ENCODE results near the gene CNOT6.

- TF ChIP-seq RAD21 (IDR thresholded peaks at IDR 0.05) (no peak), JUND (IDR thresholded peaks at IDR 0.05) (no peak), YY1 (IDR thresholded peaks at IDR 0.05) (no peak)
- TF ChIP-seq, protein P1, sequence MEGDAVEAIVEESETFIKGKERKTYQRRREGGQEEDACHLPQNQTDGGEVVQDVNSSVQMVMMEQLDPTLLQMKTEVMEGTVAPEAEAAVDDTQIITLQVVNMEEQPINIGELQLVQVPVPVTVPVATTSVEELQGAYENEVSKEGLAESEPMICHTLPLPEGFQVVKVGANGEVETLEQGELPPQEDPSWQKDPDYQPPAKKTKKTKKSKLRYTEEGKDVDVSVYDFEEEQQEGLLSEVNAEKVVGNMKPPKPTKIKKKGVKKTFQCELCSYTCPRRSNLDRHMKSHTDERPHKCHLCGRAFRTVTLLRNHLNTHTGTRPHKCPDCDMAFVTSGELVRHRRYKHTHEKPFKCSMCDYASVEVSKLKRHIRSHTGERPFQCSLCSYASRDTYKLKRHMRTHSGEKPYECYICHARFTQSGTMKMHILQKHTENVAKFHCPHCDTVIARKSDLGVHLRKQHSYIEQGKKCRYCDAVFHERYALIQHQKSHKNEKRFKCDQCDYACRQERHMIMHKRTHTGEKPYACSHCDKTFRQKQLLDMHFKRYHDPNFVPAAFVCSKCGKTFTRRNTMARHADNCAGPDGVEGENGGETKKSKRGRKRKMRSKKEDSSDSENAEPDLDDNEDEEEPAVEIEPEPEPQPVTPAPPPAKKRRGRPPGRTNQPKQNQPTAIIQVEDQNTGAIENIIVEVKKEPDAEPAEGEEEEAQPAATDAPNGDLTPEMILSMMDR (IDR thresholded peaks at IDR 0.05; ENCODE audit: low read depth, low read length, missing input control), result no peak
- TF ChIP-seq, protein P2, sequence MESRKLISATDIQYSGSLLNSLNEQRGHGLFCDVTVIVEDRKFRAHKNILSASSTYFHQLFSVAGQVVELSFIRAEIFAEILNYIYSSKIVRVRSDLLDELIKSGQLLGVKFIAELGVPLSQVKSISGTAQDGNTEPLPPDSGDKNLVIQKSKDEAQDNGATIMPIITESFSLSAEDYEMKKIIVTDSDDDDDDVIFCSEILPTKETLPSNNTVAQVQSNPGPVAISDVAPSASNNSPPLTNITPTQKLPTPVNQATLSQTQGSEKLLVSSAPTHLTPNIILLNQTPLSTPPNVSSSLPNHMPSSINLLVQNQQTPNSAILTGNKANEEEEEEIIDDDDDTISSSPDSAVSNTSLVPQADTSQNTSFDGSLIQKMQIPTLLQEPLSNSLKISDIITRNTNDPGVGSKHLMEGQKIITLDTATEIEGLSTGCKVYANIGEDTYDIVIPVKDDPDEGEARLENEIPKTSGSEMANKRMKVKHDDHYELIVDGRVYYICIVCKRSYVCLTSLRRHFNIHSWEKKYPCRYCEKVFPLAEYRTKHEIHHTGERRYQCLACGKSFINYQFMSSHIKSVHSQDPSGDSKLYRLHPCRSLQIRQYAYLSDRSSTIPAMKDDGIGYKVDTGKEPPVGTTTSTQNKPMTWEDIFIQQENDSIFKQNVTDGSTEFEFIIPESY (IDR thresholded peaks at IDR 0.05), result no peak
Measured at GRCh38 chr5:180594311-180595045, 100.3 kb downstream of the CNOT6 start.
